Stimulated activated naive CD4-positive, alpha-beta T cell treated with Interleukin-2 at 50 U/mL for 16 hours (primary cell): ENCODE data around the gene EXOSC2.

Source experiments
- DNase-seq: peaks from one replicate; lab custom pipeline; 2025; lab: John Stamatoyannopoulos, UW

The EXOSC2 gene, protein sequence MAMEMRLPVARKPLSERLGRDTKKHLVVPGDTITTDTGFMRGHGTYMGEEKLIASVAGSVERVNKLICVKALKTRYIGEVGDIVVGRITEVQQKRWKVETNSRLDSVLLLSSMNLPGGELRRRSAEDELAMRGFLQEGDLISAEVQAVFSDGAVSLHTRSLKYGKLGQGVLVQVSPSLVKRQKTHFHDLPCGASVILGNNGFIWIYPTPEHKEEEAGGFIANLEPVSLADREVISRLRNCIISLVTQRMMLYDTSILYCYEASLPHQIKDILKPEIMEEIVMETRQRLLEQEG

DNA sequence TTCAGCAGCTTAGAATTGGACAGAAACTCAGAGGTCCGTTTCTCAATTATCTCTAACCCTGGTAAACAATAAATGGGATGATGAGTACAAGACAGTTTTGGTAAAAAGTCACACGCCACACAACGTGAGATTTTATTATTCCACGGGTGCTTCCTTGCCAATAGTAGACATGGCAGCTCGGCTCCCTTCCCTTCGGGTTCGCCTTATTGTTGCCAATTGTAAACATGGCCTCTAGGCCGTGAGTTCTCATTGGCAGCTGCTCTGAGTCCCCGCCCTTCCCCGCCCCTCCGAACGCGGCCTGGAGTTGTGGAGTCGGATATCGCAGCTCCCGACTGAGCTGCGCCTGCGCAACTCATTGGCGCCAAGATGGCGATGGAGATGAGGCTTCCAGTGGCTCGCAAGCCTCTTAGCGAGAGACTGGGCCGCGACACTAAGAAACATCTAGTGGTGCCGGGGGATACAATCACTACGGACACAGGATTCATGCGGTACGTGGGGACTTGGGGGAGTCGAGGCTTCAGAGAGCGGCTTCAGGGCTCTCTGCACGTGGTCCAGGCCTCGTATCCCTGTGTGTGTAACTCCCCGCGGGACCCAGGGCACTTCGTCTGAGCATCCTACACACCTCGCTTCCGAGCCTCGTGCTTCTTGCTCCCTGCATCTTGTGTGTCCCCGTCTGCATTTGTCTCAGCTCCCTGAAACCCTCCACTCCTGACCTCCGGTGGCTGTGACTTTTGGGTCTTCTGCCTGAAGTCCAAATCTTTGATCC, at the start of gene EXOSC2:
EXOSC2 (plus strand) TSS at position 355 of the 766 bp plus-strand sequence; CDS start at position 367, 12 bp downstream.
- DNase-seq, result peak; percentile 99

GRCh38 chr9:130651221-130651620, 42.4 kb upstream of the EXOSC2 start:
- no peak for DNase-seq

DNA sequence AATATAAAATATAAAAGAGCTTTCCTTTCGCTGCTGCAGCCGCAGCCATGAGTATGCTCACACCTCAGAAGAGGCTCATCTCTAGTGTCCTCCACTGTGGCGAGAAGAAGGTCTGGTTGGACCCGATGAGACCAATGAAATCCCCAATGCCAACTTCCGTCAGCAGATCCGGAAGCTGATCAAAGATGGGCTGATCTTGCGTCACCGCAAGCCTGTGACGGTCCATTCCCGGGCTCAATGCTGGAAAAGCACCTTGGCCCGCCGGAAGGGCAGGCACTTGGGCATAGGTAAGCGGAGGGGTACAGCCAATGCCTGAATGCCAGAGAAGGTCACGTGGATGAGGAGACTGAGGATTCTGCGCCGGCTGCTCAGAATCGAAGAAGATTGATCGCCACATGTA, 41.8 kb upstream of the EXOSC2 start:
- no peak for DNase-seq

- DNase-seq, result no peak
Observed at GRCh38 chr9:130654879-130655278, 38.7 kb upstream of the EXOSC2 start.

DNA sequence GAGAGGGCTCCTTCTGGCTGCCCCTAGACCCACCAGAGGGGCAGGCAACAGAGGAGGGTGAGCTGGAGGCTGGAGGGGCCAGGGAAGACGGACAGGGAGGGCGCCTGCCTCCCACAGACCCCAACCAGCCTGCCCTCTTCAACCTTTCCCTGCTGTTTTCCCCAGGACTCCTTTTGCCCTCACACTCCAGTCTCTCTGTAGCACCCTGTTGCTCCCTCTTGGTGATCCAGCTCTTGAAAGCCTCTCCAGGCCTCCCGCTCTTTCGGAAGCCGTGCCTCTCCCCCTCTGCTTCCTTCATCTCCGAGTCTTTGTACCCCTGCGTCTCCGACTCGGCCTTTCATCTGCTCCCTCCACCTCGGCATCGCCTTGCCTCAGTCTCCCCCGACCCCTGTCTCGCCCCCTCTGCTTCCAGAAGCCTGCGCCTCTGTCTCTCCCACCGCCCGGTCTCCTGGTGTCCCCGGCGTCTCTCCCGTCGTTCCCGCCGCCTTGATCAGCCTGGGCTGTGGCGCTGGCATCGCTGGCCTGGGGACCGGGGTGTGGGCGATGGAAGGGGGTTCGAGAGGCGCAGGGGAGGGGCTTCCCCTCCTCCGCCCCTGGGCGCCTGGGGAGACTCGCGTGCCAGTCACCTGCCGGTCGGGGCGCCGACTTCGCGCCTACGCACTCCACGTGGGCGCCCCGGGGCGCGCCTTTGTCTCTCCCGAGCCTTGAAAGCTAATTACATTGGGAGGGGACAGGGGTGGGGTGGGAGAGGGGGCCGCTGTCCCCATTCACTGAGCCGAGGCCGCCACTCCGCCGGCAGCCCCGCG, 34.5 kb upstream of the EXOSC2 start:
- no peak for DNase-seq

DNA sequence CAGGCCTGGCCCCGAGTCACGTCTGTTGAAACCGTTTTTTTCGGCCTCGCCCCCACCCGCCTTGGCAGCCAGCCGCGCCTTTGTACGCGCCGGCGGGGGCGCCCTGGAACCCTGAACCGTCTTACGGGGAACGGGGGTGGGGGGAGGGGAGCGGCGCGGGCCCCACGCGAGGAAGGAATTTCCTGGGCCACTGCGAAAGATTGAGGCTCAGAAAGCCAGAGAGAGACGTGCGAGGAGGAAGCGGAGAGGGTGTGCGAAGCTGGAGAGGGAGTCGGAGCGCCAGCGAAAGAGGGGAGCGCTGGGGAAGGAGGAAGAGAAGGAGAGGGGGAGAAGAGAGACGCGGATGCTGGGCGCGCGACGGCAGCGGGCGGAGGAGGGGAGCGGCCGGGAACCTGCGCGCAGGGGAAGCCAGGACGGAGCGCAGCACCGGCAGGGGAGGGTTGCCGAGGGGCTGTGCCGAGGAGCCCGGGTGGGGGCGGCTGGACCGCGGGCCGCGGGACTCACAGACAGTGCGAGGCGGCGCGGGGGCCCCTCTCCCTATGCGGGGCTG, 33.8 kb upstream of the EXOSC2 start:
- DNase-seq, result no peak

DNA sequence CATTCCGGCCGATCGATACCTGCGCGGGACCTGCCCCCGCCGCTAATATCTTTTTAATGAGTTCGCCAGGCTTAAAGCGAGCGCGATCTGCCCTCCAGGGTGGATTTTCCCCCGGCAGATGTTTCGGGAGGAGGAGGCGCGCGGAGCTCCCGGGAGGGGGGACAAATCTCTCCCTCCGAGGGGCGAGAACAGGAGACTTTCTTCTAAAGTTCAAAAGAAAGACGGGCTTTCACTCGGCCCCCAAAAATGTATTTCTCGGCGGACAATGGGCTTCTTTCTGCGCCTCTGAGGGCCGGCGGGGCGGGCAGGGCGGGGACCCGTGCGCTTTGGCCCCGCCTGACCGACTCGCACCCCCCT, 33.3 kb upstream of the EXOSC2 start:
- no peak for DNase-seq

- no peak for DNase-seq
Observed at GRCh38 chr9:130660683-130661450, 32.7 kb upstream of the EXOSC2 start.

DNA sequence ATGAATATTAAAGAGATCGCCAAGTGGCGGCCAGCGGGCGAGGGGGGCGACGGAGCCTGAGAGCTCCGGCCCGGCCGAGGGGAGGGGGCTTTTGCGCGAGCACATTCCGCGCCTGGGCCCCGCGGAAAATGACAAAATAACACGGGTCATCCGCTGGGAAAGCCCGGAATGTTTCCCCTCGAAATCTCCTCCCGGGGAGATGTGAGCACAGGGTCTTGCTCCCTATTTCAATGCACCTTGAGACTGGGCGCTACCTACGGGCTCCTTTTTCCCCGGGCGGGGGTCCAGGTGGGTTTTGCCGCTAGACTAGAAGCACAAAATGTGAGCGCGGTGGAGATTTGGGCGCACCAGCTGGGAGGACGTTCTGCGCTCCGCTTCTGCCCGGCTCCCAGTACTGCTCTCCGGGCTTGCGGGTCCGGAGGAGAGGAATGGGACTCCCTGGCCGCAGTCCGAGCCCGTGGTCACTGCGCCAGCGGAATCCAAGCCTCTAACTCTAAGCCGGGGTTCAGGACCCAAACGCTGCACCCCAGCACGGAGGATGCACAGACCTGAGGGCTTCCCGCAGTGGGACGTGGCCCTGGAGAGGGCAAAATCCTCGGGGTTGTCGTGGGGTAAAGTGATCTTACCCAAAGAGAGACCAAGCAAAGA, 32.0 kb upstream of the EXOSC2 start:
- no peak for DNase-seq

- no peak for DNase-seq
Observed at GRCh38 chr9:130662099-130662969, 31.2 kb upstream of the EXOSC2 start.

- no peak for DNase-seq
Observed at GRCh38 chr9:130662970-130663257, 30.7 kb upstream of the EXOSC2 start.

GRCh38 chr9:130663258-130663976, 30.2 kb upstream of the EXOSC2 start:
- no peak for DNase-seq

- DNase-seq, result no peak
Observed at GRCh38 chr9:130663977-130664250, 29.7 kb upstream of the EXOSC2 start.

DNA sequence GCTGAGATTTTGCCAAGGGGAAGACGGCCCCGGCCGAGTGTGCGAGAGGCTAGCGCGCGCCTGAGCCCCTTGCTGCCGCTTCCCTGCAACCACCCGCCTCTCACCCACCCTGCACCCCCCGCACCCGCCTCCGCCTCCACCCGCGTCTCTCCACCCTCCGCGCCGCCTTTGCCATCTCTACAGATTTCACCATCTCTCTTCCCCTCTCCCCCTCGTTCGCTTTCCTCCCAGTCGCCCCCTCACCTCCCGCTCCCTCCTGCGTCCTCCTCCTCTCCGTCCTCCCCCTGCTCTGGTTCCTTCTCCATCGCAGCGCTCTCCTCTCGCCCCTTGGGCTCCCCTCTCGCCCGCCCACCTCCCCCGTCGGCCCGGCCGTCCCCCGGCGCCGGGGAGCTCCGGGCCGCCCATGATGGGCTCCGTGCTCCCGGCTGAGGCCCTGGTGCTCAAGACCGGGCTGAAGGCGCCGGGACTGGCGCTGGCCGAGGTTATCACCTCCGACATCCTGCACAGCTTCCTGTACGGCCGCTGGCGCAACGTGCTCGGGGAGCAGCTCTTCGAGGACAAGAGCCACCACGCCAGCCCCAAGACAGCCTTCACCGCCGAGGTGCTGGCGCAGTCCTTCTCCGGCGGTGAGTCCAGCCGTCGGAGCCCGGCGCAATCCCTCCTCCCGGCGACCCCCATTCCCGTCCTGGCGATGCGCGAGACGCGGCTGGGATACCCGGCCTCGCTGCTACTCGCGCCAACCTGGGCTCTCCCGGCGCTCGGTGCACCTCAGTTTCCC, 29.1 kb upstream of the EXOSC2 start, which contains the start of gene PRDM12:
PRDM12 (plus strand) TSS at position 344 of the 778 bp plus-strand sequence; CDS start at position 404, 60 bp downstream.
- DNase-seq, result no peak

- DNase-seq, result no peak
Observed at GRCh38 chr9:130665029-130665430, 28.6 kb upstream of the EXOSC2 start.

- DNase-seq, result no peak
Observed at GRCh38 chr9:130665431-130666392, 27.9 kb upstream of the EXOSC2 start.

DNA sequence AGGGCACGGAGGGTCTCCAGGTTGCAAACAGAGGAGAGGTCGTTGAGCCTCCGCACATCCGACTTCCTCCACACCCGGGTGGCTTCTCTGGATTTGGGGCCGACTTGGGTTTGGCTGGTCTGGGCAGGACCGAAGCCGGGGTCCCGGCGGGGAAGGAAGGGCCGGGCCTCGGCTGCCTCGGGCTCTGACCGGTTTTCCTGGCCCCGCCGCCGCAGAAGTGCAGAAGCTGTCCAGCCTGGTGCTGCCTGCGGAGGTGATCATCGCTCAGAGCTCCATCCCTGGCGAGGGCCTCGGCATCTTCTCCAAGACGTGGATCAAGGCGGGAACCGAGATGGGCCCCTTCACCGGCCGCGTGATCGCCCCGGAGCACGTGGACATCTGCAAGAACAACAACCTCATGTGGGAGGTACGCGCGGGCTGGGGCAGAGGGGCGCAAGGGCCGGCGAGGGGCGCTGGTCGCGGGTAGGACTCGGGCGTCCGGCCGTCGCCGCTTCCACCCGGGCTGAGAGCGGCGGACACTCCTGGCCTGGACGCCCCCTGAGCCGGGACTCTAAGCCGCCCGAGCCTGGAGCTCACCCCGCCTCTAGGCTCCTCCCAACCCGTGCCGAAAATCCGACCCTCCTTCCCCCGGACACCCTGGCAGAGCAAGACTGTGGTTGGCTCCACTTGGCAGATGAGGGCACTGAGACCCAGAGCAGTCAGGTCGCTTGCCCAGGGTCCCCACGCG, 27.0 kb upstream of the EXOSC2 start:
- no peak for DNase-seq
